Right lobe of liver (tissue), 4 donors: ENCODE measurements around the gene CCDC80.

Experiments
- POLR2A ChIP-seq: fragments of 450-650 bp; IDR thresholded peaks from one replicate; pipeline ENCODE4 v1.6.1; 2017; ENCODE audit warnings: antibody characterized with exemption, mild to moderate bottlenecking
- TF ChIP-seq, protein P1 (sequence below), 4 donors: fragments of 200-600 bp in 3 of 4; fragments of 450-650 bp in 1 of 4; IDR thresholded peaks; one replicate each; pipeline versions ENCODE4 v1.5.1 to v1.8.0; 2016 to 2022; ENCODE audit warnings: antibody characterized with exemption in 4 of 4, mild to moderate bottlenecking in 2 of 4
- donor health status: DM: no; HTN: no; CAD: no.
- donor health status: DM: no; HTN: no; CAD: no.
- donor health status: DM: no; HTN: yes; CAD: no.

DNA sequence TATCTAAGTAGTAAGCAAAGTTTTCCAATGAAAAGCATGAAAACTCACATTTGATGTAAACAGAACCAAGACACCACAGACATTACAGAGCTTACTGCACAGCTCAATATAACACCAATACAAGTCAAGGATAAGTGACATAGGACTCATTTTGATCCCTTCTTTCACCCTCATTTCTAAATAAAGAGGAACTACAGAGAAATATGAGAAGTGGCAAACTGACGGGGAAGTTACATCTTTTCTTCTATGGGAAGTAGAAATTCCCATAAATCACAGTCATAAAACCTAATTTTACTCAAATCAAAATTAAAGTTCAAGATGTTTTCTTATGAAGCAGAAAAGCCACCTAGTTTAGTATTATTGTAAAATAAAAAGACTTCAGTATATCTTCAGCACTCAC is 83.0 kb downstream of the CCDC80 start:
- no peak for TF ChIP-seq POLR2A
- TF ChIP-seq, protein P1, sequence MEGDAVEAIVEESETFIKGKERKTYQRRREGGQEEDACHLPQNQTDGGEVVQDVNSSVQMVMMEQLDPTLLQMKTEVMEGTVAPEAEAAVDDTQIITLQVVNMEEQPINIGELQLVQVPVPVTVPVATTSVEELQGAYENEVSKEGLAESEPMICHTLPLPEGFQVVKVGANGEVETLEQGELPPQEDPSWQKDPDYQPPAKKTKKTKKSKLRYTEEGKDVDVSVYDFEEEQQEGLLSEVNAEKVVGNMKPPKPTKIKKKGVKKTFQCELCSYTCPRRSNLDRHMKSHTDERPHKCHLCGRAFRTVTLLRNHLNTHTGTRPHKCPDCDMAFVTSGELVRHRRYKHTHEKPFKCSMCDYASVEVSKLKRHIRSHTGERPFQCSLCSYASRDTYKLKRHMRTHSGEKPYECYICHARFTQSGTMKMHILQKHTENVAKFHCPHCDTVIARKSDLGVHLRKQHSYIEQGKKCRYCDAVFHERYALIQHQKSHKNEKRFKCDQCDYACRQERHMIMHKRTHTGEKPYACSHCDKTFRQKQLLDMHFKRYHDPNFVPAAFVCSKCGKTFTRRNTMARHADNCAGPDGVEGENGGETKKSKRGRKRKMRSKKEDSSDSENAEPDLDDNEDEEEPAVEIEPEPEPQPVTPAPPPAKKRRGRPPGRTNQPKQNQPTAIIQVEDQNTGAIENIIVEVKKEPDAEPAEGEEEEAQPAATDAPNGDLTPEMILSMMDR (IDR thresholded peaks at IDR 0.05) = no peak
